ENCODE measurements around the gene FANCC. TPM values are rescaled to one million over a fixed set of nuclear protein-coding genes. Genes with fewer than 3 reads are reported as not detected.

The FANCC gene
- total and polyA plus RNA-seq, 2 of the 13 experiments (the other 11 are each of a cell fraction or from before 2014, with no cell fraction given): 7.4 to 8.6 TPM

- Histone ChIP-seq H3K9me3 (ENCODE audit: low read length) (no peaks in the 10 kb centered on the region), H3K27me3 (ENCODE audit: control insufficient read depth in 1 of 2, insufficient read depth in 2 of 2, low read length in 2 of 2) (no peaks in the 10 kb centered on the region), H3K36me3 (replicated peaks in 1 of 2; ENCODE audit: control insufficient read depth in 1 of 2, insufficient read depth in 2 of 2, low read length in 2 of 2) (no peaks in the 10 kb centered on the region), H3K27ac (ENCODE audit: extremely low read length, insufficient read depth, low read length) (no peak overlapping the region), H3K4me3 (replicated peaks in 1 of 3; ENCODE audit: insufficient read depth in 1 of 3, low read depth in 2 of 3, low read length in 3 of 3) (no peak overlapping the region), H4K20me1 (ENCODE audit: insufficient read depth, low read length) (no peaks in the 10 kb centered on the region), H3K4me2 (ENCODE audit: low read depth, low read length) (no peak overlapping the region), H3K9ac (ENCODE audit: insufficient read depth, low read depth, low read length) (no peak overlapping the region), H2AFZ (ENCODE audit: low read length) (no peak overlapping the region), H3K4me1 (ENCODE audit: insufficient read depth, low read length) (peaks cover 37% of the 10 kb centered on the region), H3K79me2 (ENCODE audit: insufficient read depth, low read length) (no peaks in the 10 kb centered on the region)
- FAIRE-seq (no peak), DNase-seq (ENCODE audit: low spot score) (no peak), ATAC-seq (no peak)
- CTCF ChIA-PET (ENCODE audit: low intra/inter-chr PET ratio, low total read pairs): no interaction called here
- 97% methylated on average over 7 of the region's 7 CpGs for WGBS (ENCODE audit: low lambda C conversion rate)
- POLR2A ChIA-PET: no interaction called here
- BruUV-seq (replicated peaks): no TSS peak
- TF ChIP-seq EP300 (IDR thresholded peaks at IDR 0.05; ENCODE audit: low read depth in 2 of 2, low read length in 2 of 2): no peak
- no peak for TF ChIP-seq EP300 (CRISPR knock-in tag; IDR thresholded peaks at IDR 0.05; ENCODE audit: borderline replicate concordance)
- TF ChIP-seq CEBPB (IDR thresholded peaks at IDR 0.05; ENCODE audit: borderline replicate concordance, low read depth, low read length): peak; percentile 51; the same call in 1 of the 2 replicates
- TF ChIP-seq ZNF737 (CRISPR knock-in tag; IDR thresholded peaks at IDR 0.05; ENCODE audit: borderline replicate concordance): no peak
- in situ Hi-C loops (cut with HindIII; ENCODE audit: extremely low pct_ligation_motif_present, low pct_unique_long_range_greater_than_20kb) (no loop called here), intact Hi-C loops (cut with micrococcal nuclease; ENCODE audit: unreplicated experiment) (no loop called here)
Observed at GRCh38 chr9:95147452-95148207, 169.9 kb downstream of the FANCC start.

- peak; percentile 21 for FAIRE-seq
- in situ Hi-C loops (cut with HindIII; ENCODE audit: extremely low pct_ligation_motif_present, low pct_unique_long_range_greater_than_20kb) (no loop called here), intact Hi-C loops (cut with micrococcal nuclease; ENCODE audit: unreplicated experiment) (no loop called here)
- BruUV-seq (replicated peaks): no TSS peak
- Histone ChIP-seq H3K4me1 (ENCODE audit: insufficient read depth, low read length) (peaks cover 28% of the 10 kb centered on the region), H3K27ac (ENCODE audit: extremely low read length, insufficient read depth, low read length) (peak overlapping the region; percentile 56), H3K4me2 (ENCODE audit: low read depth, low read length) (peak overlapping the region; percentile 9; the same call in 1 of the 2 replicates), H2AFZ (ENCODE audit: low read length) (no peak overlapping the region), H3K9ac (ENCODE audit: insufficient read depth, low read depth, low read length) (no peak overlapping the region), H3K27me3 (ENCODE audit: control insufficient read depth in 1 of 2, insufficient read depth in 2 of 2, low read length in 2 of 2) (no peaks in the 10 kb centered on the region), H3K4me3 (replicated peaks in 1 of 3; ENCODE audit: insufficient read depth in 1 of 3, low read depth in 2 of 3, low read length in 3 of 3) (no peak overlapping the region), H3K36me3 (replicated peaks in 1 of 2; ENCODE audit: control insufficient read depth in 1 of 2, insufficient read depth in 2 of 2, low read length in 2 of 2) (0 out of 5 replicates have a peak, but pooled peaks cover 0 to 1% of the 10 kb centered on the region in 2 experiments), H3K79me2 (ENCODE audit: insufficient read depth, low read length) (no peaks in the 10 kb centered on the region), H3K9me3 (ENCODE audit: low read length) (no peaks in the 10 kb centered on the region), H4K20me1 (ENCODE audit: insufficient read depth, low read length) (no peaks in the 10 kb centered on the region)
- ATAC-seq: peak; percentile 92
- CTCF ChIA-PET (ENCODE audit: low intra/inter-chr PET ratio, low total read pairs): no interaction called here
- DNase-seq (ENCODE audit: low spot score): peak; percentile 62
- 71% methylated on average over 14 of the region's 18 CpGs for WGBS (ENCODE audit: low lambda C conversion rate)
- POLR2A ChIA-PET: interaction anchor here (1.0 kb wide), 1 partner anchor 73 kb away, joined by 3 read pairs; no protein-coding TSS in a partner anchor
- no peak for TF ChIP-seq SNAPC2 (CRISPR knock-in tag; IDR thresholded peaks at IDR 0.05)
- TF ChIP-seq MAZ (IDR thresholded peaks at IDR 0.05; ENCODE audit: borderline replicate concordance, low read depth, low read length): no peak
- no peak for TF ChIP-seq MAZ (CRISPR knock-in tag; IDR thresholded peaks at IDR 0.05; ENCODE audit: low read depth)
- 0 out of 2 replicates have a peak, but pooled peaks have one; percentile 20 for TF ChIP-seq TFAP4 (IDR thresholded peaks at IDR 0.05; ENCODE audit: borderline replicate concordance, low read depth)
- peak; percentile 28; the same call in 1 of the 2 replicates for TF ChIP-seq FOXP4 (CRISPR knock-in tag; IDR thresholded peaks at IDR 0.05)
- TF ChIP-seq YY1 (IDR thresholded peaks at IDR 0.05; ENCODE audit: insufficient read depth, insufficient replicate concordance, low read depth, low read length): no peak
- TF ChIP-seq AHR (CRISPR knock-in tag; IDR thresholded peaks at IDR 0.05): no peak
- TF ChIP-seq ZBTB7B (CRISPR knock-in tag; IDR thresholded peaks at IDR 0.05): peak; percentile 61
- no peak for TF ChIP-seq ZFX (CRISPR knock-in tag; IDR thresholded peaks at IDR 0.05; ENCODE audit: low read depth)
Observed at GRCh38 chr9:95143591-95144561, 173.6 kb downstream of the FANCC start.
